NCI-H1694 (cell line): Measurements from ENCODE around the gene CD300A.

ENCODE experiments used
- DNase-seq: peaks from one replicate; lab custom pipeline; 2025; lab: John Stamatoyannopoulos, UW

CD300A gene

DNA sequence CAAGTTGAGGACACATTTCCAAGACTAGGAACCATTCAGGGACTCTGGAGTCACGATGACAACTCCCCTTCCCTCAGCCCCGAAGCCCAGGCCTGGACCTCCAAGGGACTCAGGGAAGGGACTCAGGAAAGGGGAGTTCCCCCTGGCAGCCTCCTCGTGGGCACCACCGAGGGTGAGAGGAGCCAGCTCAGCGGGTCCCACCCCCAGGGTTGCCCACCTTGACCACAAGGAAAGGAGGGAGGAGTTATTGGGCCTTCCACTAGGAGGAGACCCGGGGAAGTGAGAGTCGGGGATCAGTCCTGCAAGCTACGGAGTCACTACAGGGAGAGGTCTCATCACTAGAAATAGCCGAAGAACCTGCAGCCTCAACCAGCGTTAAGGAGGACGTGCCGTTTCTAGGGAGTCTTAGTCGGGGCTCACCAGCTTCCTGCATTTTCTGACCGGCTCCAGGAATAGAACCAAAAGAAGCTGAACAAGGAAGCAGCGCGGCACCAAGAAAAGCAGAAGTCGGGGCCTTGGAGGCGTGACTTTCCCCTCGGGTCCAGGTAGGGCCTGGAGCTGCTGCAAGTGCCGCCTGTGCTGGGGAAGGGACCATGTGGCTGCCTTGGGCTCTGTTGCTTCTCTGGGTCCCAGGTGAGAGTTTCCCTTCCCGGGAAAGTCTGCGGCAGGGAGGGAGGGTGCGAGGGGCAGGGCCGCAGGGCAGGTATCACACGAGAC lies at the start of gene CD300A:
Gene CD300A, plus strand, starts transcription at position 524 of the 717 bp plus-strand sequence. Its CDS starts 70 bp downstream, at position 594.
- DNase-seq: no peak

DNA sequence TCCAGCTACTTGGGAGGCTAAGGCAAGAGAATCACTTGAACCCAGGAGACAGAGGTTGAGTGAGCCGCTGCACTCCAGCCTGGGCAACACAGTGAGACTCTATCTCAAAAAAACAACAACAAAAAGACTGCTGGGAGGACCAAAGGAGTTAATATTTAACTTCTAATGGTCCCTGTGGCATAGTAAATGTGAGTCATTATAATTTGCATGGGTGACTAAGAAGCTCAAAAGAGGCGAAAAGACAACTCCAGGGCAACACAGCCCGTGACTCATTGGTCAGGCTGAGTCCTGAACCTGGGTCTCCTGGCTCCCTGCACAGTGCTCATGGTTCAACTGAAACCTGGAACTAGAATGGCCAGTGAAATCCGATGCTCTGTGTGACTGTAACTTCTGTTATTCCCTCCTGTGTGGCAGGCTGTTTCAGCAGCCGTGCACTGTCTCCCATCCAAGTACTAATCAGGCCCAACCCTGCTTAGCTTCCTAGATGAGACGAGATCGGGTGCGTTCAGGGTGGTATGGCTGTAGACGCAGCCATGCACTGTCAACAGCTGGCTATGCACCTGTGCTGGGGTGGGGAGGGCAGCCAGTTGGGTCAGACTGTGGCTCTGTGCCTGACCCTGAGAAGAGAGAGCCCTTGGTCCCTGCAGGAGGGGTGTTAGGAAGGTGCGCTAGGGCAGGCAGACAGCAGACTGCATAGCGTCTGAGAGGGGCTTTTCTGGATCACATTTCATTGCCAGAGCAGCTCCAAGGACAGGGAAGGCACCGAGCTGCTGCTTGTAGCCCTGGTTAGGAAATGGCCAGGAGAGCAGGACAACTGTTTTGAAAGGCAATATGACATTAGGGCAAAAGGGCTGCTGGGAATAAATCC lies 49.0 kb upstream of the CD300A start:
- no peak for DNase-seq

DNA sequence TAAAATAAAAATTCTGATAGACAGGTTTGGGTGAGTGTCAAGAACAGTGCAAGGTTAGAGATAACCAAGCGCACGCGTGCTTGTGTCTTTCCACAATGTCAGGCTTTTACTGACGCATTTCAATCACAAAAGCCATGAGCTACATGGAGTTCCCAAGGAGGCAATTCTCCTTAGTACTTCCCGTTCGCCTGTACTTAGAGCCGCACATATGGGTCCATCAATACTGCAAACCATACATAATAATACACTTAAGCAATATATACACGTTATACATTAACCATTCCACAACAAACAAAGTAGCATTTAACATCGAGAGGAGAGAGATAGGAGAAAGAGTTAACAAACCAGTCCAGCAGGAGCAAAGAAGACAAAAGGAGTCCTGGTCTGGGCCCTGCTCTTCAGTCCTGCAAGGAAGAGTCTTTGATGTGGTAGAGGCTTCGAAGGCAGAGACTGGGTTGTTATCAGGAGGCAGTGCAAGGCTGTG lies 46.5 kb upstream of the CD300A start:
- DNase-seq: no peak

DNA sequence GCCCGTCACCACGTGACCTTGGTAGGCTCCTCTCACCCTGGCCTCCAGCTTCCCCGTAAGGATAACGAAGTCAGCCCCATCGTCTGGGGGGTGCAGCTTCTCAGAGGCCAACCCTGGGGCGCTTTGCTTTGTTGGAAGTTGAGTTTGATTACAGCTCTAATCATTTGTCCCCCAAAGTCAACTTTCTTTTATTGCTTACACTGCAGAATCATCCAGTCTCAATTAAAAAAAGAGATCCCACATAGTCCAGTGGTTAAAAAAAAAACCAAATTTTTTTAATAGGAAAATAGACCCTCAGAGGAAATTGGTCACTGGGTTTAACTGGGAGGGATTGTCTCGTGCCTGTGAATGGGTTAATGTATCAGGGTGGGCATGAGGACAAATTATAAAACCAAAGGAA lies 42.3 kb upstream of the CD300A start:
- DNase-seq: no peak

DNA sequence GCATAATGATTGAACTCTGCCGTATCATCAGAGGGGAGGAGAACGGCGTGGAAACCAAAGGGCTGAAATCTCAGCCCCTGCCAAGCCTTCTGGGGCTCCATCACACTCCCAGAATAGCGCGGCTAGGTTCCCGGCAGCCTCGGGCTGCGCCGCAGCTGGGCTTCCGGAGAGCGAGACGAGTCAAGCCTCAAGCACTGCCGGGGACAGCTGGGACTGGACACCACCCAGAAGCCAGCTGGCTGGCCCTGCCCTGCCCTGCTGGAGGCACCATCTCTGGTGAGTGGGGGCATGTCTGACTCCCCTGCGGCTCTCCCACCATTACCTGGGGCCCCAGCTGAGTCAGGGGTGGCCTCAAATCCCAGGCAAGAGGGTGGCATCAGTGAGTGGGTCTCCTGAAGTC lies 41.8 kb upstream of the CD300A start:
- no peak for DNase-seq

DNA sequence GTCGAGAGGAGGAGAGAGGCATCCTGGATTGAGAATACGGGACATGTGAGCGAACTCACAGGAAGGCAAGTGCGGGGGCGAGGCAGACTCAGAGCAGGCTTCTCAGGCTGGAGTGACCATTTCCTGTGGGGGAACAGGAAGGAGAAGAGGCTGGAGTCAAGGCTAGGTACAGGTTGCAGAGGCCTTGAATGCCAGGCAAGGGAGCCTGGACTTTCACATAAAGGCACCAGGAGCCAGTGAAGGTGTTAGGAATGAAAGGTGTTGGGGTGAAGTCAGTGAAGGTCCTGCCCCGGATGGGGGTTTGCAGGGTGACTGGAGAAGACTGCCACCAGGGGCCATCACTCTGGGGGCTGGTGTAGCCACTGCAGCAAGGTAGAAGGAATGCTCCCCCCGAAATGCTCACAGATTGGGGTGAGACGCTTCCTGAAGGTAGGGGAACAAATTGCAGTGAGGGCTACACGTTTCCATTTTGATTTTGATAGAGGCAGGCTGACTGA lies 39.8 kb upstream of the CD300A start:
- DNase-seq: no peak

DNA sequence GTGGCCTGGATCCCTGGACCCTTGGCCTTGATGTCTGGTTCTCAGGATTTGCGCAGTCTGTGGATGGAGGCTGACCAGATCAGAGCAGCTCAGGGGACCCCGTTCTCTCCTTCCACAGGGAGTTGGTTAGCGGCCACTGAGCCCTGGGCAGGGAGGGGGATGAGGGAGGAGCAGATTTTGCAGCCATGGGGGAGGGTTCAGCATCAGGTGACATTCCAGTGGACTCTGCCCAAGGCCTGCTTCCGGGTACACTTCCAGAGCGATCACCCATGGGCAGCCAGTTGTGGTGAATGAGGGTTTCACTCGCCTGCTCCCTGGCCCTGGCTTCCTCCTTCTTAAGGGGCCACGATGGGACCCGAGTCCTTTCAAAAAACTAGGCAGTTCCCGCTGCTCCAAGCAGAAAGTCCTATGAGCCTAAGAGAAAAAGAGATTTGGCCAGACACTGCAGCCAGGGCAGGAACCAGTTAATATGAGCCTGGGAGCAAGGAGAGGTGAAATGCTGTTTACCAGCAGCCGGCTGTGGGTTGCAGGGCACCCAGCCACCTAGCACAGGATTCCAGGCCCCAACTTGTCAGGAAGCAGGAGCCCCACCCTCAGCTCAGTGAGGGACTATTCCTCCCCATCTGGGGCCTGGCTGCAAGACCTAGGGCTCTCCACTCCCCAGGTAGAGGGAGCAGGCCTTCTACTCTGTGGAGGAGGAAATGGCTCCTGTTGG lies 39.2 kb upstream of the CD300A start:
- peak; percentile 80 for DNase-seq

DNA sequence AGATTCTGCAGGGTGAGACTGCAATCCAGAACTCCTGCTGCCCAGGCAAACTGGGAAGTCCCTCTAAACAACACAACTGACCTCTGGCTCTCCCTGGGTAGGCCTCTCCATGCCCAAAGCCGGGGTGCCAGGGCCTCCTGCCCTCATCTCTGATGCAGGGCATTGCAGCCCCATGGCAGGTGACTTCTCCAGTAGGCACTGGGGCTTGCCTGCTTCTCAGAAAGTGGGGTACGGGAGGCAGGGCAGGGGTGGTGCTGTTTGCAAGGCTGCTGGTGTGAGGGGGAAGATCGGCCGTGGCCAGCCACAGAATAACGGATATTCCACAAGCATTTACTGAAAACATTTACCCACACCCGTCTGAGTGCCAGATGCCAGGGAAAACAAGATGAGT lies 38.7 kb upstream of the CD300A start:
- no peak for DNase-seq

DNA sequence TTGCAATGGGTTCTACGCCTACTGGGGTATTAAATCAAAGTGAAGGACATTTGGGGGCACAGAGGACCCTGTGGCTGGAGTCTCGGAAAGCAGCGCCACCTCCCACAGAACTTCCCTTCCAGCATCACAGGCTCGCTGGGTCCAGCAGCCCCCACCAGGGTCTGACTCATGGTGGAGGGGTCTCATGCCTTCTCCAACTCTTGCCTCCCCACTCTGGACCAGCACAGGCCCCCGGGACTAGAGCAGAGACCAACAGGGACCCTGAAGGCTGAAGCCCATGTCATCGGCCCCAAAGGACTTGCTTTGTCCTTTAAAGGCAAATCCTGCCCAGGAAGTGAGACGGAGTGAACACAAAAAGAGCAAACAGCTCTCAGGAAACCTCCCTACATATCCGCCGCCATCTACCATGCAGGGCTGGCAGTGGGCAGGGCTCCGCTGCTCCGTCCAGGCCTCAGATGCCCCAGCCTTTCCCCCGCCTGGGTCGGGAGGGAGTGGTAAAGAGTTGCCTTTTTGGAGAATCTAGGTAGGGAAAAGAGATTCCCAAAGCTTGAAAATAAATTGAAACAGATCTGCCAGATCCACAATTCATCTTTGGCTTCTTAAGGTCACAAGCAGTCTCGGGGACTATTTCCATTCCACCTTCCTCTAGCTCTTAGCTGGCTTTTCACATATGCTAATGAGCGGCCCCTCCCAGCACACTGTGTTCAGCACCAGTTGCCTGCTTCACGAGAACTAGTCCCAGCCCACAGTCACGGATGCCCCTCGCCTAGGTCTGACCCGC lies 36.6 kb upstream of the CD300A start:
- no peak for DNase-seq

DNA sequence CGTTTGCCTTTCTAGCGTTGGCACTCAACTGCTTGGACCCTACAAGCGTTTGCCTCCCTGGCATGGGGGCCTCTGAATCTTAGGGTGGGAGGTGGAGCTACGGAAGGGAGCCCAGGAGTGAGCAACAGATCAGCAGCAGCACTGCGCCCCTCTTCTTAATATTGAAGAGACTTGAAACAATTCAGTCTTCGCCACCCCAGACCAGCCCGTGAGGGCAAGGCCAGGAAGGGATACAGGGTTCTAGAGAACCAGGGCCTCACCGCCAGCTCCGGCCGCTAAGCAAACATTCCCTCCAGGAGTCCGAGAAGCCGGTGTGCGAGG lies 36.1 kb upstream of the CD300A start:
- DNase-seq: no peak

DNA sequence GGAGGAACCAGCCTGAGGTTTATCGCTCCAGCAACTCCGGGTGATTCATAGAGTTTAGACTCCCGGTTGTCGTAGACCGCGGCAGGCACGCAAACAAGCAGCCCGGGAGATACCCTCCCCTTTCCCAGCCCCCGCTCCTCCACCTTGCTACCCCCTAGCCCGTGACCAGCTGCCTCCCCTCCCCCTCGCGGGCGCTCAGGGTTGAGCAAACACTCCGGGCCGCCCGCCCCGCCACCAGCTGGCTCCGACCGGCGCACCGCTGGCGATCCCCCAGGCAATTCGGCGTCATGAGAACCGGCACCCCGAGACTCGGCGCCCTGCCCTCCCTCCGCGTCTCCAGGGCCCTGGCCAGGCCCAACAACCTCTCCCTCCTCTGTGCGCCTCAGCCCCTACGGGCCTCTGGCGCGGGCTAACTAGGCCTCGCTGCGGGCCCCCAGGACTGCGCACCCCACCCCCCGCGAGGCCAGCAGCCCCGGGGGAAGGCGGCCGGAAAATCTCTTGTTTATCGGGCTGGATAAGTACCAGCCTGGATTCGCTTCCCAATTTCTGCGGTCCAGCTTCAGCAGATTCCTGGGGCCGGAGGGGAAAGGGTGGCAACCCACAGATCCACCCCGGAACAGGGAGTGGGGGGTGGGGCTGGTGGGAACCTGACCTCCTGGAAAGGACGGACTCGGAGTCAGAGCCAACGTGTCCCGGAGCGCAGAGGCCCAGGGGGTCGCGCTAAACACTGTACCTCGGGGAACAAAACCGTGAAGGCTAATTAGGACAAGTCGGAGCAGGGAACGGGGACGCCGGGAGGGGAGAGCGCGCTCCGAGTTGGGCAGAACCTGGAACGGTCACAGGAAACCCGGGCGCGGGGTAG lies 35.5 kb upstream of the CD300A start:
- DNase-seq: peak; percentile 52

DNA sequence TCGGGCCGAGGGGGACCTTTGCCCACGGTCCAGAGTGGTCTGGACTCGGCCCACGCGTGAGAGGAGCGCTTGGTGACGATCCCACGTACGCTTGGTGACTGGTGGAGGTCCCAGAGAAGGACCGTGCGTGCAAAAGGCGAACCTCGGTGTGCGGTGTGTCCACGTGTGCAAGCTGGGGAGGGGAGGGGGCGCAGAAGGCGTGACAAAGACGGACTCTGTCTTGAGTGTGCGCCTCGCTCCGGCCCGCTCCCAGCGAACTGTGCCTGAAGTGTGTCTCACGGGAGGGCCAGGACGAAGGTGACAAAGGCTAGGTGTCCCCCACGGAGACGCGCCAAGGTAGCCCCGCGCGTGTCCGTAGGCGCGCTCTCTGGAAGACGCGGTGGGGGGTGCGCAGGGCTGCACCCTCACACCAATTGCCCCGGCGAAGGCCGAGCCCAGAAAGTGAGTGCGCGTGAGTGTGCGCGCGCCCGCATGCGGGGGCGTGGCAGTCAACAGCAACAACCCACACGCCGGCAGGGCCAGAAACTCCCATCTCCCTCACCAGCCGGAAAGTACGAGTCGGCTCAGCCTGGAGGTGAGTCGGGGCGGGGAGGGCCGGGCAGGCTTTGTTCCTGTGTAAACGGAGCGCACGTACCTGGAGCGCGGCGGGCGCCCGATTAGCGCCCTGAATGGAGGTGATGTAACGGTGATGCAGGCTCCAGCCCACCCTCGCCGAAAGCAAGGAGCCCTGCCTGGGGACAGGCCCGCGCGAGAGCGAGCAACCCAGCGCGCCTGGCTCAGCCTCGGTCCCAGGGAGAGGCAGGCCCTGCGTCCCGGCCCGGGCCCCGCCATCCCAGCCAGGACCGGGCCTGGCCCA lies 34.6 kb upstream of the CD300A start, which contains the start of gene GPRC5C:
Gene GPRC5C, plus strand, starts transcription at position 521 of the 856 bp plus-strand sequence. CDS start 7,689 bp downstream, outside the sequence.
- peak; percentile 28 for DNase-seq

DNA sequence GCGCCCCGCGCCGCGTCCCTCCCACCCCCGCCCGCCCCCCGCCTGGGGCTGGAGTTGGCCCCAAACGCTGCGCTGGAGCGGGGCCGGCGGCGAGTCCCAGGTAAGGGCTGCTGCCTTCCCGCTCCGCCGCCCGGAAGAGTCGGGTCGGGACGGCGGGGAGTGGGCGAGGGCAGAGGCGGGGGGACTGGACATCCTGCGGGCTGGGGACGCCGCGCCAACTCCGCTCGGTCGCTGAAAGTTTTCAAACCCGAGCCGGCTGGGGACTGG lies 34.1 kb upstream of the CD300A start:
- DNase-seq: no peak

DNA sequence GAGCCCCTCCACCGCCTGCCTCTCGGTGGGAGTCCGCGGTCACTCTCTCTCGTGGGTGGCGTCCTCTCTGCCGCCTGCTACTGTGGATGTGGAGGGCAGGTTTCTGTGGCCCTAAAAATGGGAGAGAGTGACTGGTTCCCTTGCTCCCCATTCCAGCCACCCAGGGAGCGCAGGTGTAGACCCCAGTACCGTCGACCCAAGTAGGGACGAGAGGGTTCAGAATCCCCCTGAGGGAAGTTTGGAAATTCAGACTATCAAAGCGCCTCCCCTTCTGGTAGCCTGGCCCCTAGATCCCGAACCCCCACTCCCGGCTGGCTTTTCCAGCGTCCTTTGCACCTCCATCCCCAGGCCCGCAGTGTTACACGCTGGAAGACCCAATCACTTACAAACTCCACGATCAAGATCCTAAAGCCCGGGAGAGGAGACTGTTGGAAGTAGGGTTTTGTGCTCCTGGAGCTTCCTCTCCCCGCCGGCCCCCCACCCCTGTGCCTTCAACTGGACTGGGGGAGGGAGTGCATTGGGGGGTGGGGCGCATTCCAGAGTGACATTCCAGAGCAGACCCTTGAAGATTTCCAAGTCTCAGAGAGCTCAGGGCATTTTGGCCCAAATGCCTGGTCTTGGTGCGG lies 33.6 kb upstream of the CD300A start:
- DNase-seq: no peak

DNA sequence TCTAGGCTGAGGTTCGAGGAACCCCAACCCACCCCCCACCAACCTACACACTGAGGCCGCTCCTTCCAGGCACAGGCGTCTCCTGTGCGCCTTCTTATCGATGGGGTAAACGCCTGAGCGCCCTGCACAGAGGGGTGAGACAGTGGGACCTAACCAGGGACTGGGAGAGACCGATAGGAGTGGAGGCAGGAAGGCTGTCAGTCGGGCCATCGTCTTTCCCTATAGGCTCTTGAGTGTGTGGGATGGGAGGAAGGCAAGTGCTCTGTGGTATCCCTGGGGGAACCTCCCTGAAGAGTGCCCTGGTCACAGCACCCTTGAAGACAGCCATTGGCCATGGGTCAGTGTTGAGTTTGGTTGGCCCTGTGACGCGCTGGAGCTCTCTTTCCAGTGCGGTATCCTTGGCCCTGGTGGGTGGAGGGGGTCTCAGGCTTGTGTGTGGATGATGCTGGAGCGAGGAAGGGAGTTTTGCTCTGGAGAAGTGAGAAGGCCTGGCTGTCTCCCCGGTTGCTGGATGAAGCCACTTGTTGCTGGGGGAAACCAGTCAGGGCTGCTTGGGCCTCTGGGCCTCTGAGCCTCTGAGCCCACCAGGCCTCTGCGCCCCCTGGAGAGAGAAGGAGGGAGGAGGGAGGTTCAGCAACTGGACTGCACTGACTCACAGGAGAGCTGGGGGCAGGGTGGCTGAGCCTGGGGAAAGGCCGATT lies 32.9 kb upstream of the CD300A start:
- no peak for DNase-seq

DNA sequence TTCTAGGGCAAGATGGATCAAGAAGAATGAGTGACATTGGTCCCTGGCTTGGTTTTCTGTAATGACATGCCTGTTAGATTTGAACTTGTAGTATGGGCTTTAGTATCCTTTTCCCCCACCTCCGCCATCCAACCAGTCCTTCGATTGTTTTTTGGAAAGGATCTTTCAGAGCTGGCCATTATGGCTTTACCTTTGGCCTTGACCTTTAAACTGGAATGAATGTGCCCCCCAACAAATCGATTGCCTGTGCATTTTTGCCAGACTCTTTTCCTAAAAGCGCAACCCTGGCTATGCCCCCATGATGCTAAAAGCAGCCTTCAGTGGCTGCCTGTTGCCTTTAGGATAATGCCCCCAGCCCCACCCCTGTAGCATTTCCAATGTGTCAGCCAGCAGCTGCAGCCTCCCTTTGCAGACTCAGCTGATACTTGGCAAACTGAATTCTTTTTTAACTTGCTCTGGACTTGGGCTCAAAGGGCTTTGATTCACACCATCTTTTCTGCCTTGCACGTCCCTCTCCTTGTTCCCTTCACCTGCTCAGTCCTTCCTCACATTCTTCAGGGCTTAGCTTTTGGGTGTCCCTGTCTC lies 30.6 kb upstream of the CD300A start:
- DNase-seq: no peak

DNA sequence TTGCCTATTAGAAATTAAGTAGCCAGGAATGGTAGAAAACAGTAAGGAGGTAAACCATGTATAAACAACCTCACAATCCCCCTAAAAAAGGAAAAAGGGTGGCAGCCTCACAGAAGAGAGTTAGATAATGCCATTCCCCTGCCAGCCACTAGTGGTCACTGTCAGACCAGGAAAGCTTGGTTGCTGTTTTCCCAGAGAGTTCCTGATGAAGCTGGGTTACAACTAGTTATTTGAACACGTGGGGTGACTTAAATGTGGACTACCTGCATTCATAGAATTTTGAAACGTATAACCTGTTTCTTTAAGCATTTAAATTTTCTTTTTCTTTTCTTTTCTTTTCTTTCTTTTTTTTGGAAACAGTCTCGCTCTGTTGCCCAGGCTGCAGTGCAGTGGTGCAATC lies 28.7 kb upstream of the CD300A start:
- DNase-seq: peak; percentile 18
